ENCODE data around the gene HORMAD1. TPM values are rescaled to one million over a fixed set of nuclear protein-coding genes. Genes with fewer than 3 reads are reported as not detected.

Gene HORMAD1
- total and polyA plus RNA-seq, 11 donors, result 0.25 to 0.45 TPM; not detected in 9

GRCh38 chr1:150649441-150650075 is 71.1 kb downstream of the HORMAD1 start:
- DNase-seq (no peak), ATAC-seq (peak in 3 of 4 donors; percentile 3 to 17 (median 11))
- intact Hi-C loops (cut with DNase I), result no loop called here
- Histone ChIP-seq H3K36me3 (peaks cover 0 to 62% (median 44%) of the 10 kb centered on the region in 9 donors), H3K9me3 (no peaks in the 10 kb centered on the region), H3K27ac (peak overlapping the region in 2 of 12 donors; percentile 10 to 18), H3K27me3 (no peaks in the 10 kb centered on the region), H3K4me3 (no peak overlapping the region), H3K4me1 (peaks cover 0 to 16% (median 7%) of the 10 kb centered on the region in 12 donors)
- WGBS, 4 donors, result 89 to 94% (median 90%) methylated on average over 5 of the region's 5 CpGs
- TF ChIP-seq POLR2A (IDR thresholded peaks at IDR 0.05) (no peak), CTCF (IDR thresholded peaks at IDR 0.05) (no peak)

Other genes starting within 250 kb of the HORMAD1 start
- 10 to 100 TPM; 21.9 to 46.5 (median 28.9) TPM for gene TARS2, start 233.5 kb downstream of the HORMAD1 start, total RNA-seq
- gene TARS2, start 233.5 kb downstream of the HORMAD1 start, polyA plus RNA-seq, result 10 to 100 TPM; 23.6 to 29.0 TPM
- 10 to 100 TPM; 10.9 to 35.3 (median 15.4) TPM for gene ECM1, start 212.8 kb downstream of the HORMAD1 start, total RNA-seq
- 10 to 100 TPM; 11.3 to 15.6 TPM for gene ECM1, start 212.8 kb downstream of the HORMAD1 start, polyA plus RNA-seq
- under 1 TPM in 2 of 9 donors, not detected in 7; 0.51 to 0.96 TPM for gene FALEC, start 205.1 kb downstream of the HORMAD1 start, total RNA-seq
- under 1 TPM; 0.18 to 0.46 TPM for gene FALEC, start 205.1 kb downstream of the HORMAD1 start, polyA plus RNA-seq
- gene ADAMTSL4, start 171.5 kb downstream of the HORMAD1 start, total RNA-seq, result 10 to 100 TPM; 19.2 to 69.0 (median 40.9) TPM
- gene ADAMTSL4, start 171.5 kb downstream of the HORMAD1 start, polyA plus RNA-seq, result 10 to 100 TPM; 41.1 to 61.7 TPM
- 100 to 1,000 TPM in 6 of 9 donors, 10 to 100 TPM in 3; 77.2 to 180 (median 104) TPM for gene MCL1, start 141.3 kb downstream of the HORMAD1 start, total RNA-seq
- gene MCL1, start 141.3 kb downstream of the HORMAD1 start, polyA plus RNA-seq, result 100 to 1,000 TPM in 1 of 2 donors, 10 to 100 TPM in 1; 57.1 to 118 TPM
- 100 to 1,000 TPM; 118 to 186 (median 130) TPM for gene ENSA, start 91.3 kb downstream of the HORMAD1 start, total RNA-seq
- gene ENSA, start 91.3 kb downstream of the HORMAD1 start, polyA plus RNA-seq, result 100 to 1,000 TPM in 1 of 2 donors, 10 to 100 TPM in 1; 74.6 to 122 TPM
- gene GOLPH3L, start 23.7 kb downstream of the HORMAD1 start, total RNA-seq, result 10 to 100 TPM; 11.4 to 22.1 (median 14.7) TPM
- 10 to 100 TPM in 1 of 2 donors, 1 to 10 TPM in 1; 5.5 to 14.4 TPM for gene GOLPH3L, start 23.7 kb downstream of the HORMAD1 start, polyA plus RNA-seq
- gene CTSS, start 44.9 kb upstream of the HORMAD1 start, total RNA-seq, result 100 to 1,000 TPM in 2 of 9 donors, 10 to 100 TPM in 5, 1 to 10 TPM in 2; 5.8 to 306 (median 16.9) TPM
- 10 to 100 TPM in 1 of 2 donors, 1 to 10 TPM in 1; 3.9 to 10.2 TPM for gene CTSS, start 44.9 kb upstream of the HORMAD1 start, polyA plus RNA-seq
- gene CTSK, start 87.4 kb upstream of the HORMAD1 start, total RNA-seq, result 10 to 100 TPM in 2 of 9 donors, 1 to 10 TPM in 7; 2.1 to 17.9 (median 6.1) TPM
- 1 to 10 TPM; 2.1 to 2.4 TPM for gene CTSK, start 87.4 kb upstream of the HORMAD1 start, polyA plus RNA-seq
- 10 to 100 TPM; 22.2 to 45.0 (median 32.0) TPM for gene ARNT, start 155.7 kb upstream of the HORMAD1 start, total RNA-seq
- 10 to 100 TPM; 10.3 to 18.2 TPM for gene ARNT, start 155.7 kb upstream of the HORMAD1 start, polyA plus RNA-seq
- not detected for gene CTXND2, start 166.2 kb upstream of the HORMAD1 start, total RNA-seq
- not detected for gene CTXND2, start 166.2 kb upstream of the HORMAD1 start, polyA plus RNA-seq
- gene SETDB1, start 205.5 kb upstream of the HORMAD1 start, total RNA-seq, result 10 to 100 TPM; 12.5 to 28.0 (median 17.5) TPM
- 10 to 100 TPM; 12.7 to 12.9 TPM for gene SETDB1, start 205.5 kb upstream of the HORMAD1 start, polyA plus RNA-seq

Measured in heart left ventricle (tissue), 16 donors.